Mesodermal cell (in vitro differentiated cells): Measurements from ENCODE around the gene TAS2R13. TPM values are rescaled to one million over a fixed set of nuclear protein-coding genes. Genes with fewer than 3 reads are reported as not detected.

Source experiments
- H3K27ac ChIP-seq: 2 replicates; pipeline ENCODE4 v1.7.0; 2013; ENCODE audit warnings: mild to moderate bottlenecking, low read depth, low read length, moderate library complexity; ENCODE audit not compliant: severe bottlenecking
- H3K36me3 ChIP-seq: 2 replicates; pipeline ENCODE4 v1.7.1; 2013; ENCODE audit warnings: mild to moderate bottlenecking, low read length, moderate library complexity; ENCODE audit not compliant: control insufficient read depth, insufficient read depth
- H3K4me1 ChIP-seq: one replicate; pipeline ENCODE4 v1.7.1; 2013; ENCODE audit warnings: mild to moderate bottlenecking, low read length; ENCODE audit not compliant: insufficient read depth, control insufficient read depth, poor library complexity, severe bottlenecking
- H3K4me3 ChIP-seq: 2 replicates; pipeline ENCODE4 v1.7.0; 2013; ENCODE audit warnings: low read length, control low read depth, mild to moderate bottlenecking; ENCODE audit not compliant: insufficient read depth, poor library complexity, severe bottlenecking; ENCODE audit errors: extremely low read depth
- H3K9me3 ChIP-seq: 2 replicates; pipeline ENCODE4 v1.7.1; 2013; ENCODE audit warnings: mild to moderate bottlenecking, low read length, moderate library complexity; ENCODE audit not compliant: control insufficient read depth
- WGBS, 2 experiments: methylation state at CpG; one replicate each; pipeline ENCODE4 v1.1.5; 2013; ENCODE audit warnings: missing lambda C conversion rate in 2 of 2; ENCODE audit not compliant: insufficient coverage in 2 of 2; 5-methylcytosine and 5-hydroxymethylcytosine counted together
- polyA plus RNA-seq, 2 experiments: library from polyadenylated mRNA; stranded (reverse); fragments of 50-300 nt; gene quantifications; one replicate each; pipeline ENCODE4 v1.2.3, GENCODE V29; 2013

TAS2R13 gene
- polyA plus RNA-seq (2013, experiment 1 of 2), result not detected
- not detected for polyA plus RNA-seq (2013, experiment 2 of 2)

- H3K4me1 ChIP-seq, result no peaks in the 10 kb centered on the region
- no peaks in the 10 kb centered on the region for H3K36me3 ChIP-seq
- peaks cover 9% of the 10 kb centered on the region for H3K9me3 ChIP-seq
- no peak within 1 kb of the TSS for H3K27ac ChIP-seq
- H3K4me3 ChIP-seq, result no peak within 1 kb of the TSS
- WGBS, 2 experiments, result no CpG with 5 or more reads among the region's 1 CpG
Observed at GRCh38 chr12:10909462-10909861, at the start of gene TAS2R13. TAS2R13 (minus strand) TSS chr12:10909562; CDS start chr12:10909298, 264 bp downstream.

GRCh38 chr12:10957741-10958140 is 48.4 kb upstream of the TAS2R13 start:
- Histone ChIP-seq H3K9me3 (no peaks in the 10 kb centered on the region), H3K4me3 (no peak overlapping the region), H3K4me1 (no peaks in the 10 kb centered on the region), H3K36me3 (no peaks in the 10 kb centered on the region), H3K27ac (no peak overlapping the region)

GRCh38 chr12:10956085-10956484 is 46.7 kb upstream of the TAS2R13 start:
- Histone ChIP-seq H3K9me3 (no peaks in the 10 kb centered on the region), H3K4me3 (no peak overlapping the region), H3K36me3 (no peaks in the 10 kb centered on the region), H3K27ac (no peak overlapping the region), H3K4me1 (no peaks in the 10 kb centered on the region)

- Histone ChIP-seq H3K4me1 (no peaks in the 10 kb centered on the region), H3K36me3 (no peaks in the 10 kb centered on the region), H3K4me3 (no peak overlapping the region), H3K27ac (no peak overlapping the region), H3K9me3 (no peaks in the 10 kb centered on the region)
- 92 to 95% methylated on average over 3 of the region's 4 CpGs for whole genome bisulfite sequencing, 2 experiments
Observed at GRCh38 chr12:10952645-10953044, 43.3 kb upstream of the TAS2R13 start.

- H3K36me3 ChIP-seq, result no peaks in the 10 kb centered on the region
- no peak overlapping the region for H3K4me3 ChIP-seq
- H3K4me1 ChIP-seq, result peaks cover 7% of the 10 kb centered on the region
- H3K9me3 ChIP-seq, result peaks cover 3% of the 10 kb centered on the region
- no peak overlapping the region for H3K27ac ChIP-seq
- WGBS, 2 experiments, result 90% methylated on average over 2 of the region's 2 CpGs; no CpG with 5 or more reads in 1 of the 2 experiments
Observed at GRCh38 chr12:10943167-10943566, 33.8 kb upstream of the TAS2R13 start.

GRCh38 chr12:10941916-10942607 is 32.7 kb upstream of the TAS2R13 start:
- H3K27ac ChIP-seq, result no peak overlapping the region

GRCh38 chr12:10941369-10941768 is 32.0 kb upstream of the TAS2R13 start:
- Histone ChIP-seq H3K9me3 (peaks cover 3% of the 10 kb centered on the region), H3K27ac (no peak overlapping the region), H3K4me1 (peaks cover 7% of the 10 kb centered on the region), H3K4me3 (no peak overlapping the region), H3K36me3 (no peaks in the 10 kb centered on the region)

More at GRCh38 chr12:10941916-10942607, 32.7 kb upstream of the TAS2R13 start:
- no peak overlapping the region for H3K4me3 ChIP-seq
- H3K4me1 ChIP-seq, result peaks cover 7% of the 10 kb centered on the region
- no peaks in the 10 kb centered on the region for H3K36me3 ChIP-seq
- peaks cover 3% of the 10 kb centered on the region for H3K9me3 ChIP-seq
- WGBS, 2 experiments, result 60 to 77% methylated on average over 2 to 3 of the region's 4 CpGs

GRCh38 chr12:10940389-10940788 is 31.0 kb upstream of the TAS2R13 start:
- Histone ChIP-seq H3K9me3 (peaks cover 3% of the 10 kb centered on the region), H3K4me3 (no peak overlapping the region), H3K27ac (no peak overlapping the region), H3K4me1 (peaks cover 7% of the 10 kb centered on the region), H3K36me3 (no peaks in the 10 kb centered on the region)
- WGBS, 2 experiments, result no CpG with 5 or more reads among the region's 2 CpGs

- no peaks in the 10 kb centered on the region for H3K36me3 ChIP-seq
- H3K9me3 ChIP-seq, result no peaks in the 10 kb centered on the region
- H3K27ac ChIP-seq, result no peak within 1 kb of the TSS
- no peak within 1 kb of the TSS for H3K4me3 ChIP-seq
- peaks cover 7% of the 10 kb centered on the region for H3K4me1 ChIP-seq
- 83% methylated on average over 1 of the region's 1 CpG; no CpG with 5 or more reads in 1 of the 2 experiments for WGBS, 2 experiments
Observed at GRCh38 chr12:10939163-10939562, 29.8 kb upstream of the TAS2R13 start, which contains the start of gene TAS2R14. TAS2R14 (minus strand) TSS chr12:10939263; CDS start chr12:10939207, 56 bp downstream.

- no peak overlapping the region for H3K27ac ChIP-seq
- no peaks in the 10 kb centered on the region for H3K9me3 ChIP-seq
- H3K4me1 ChIP-seq, result peaks cover 7% of the 10 kb centered on the region
- H3K4me3 ChIP-seq, result no peak overlapping the region
- 89% methylated on average over 1 of the region's 1 CpG; no CpG with 5 or more reads in 1 of the 2 experiments for WGBS, 2 experiments
- H3K36me3 ChIP-seq, result no peaks in the 10 kb centered on the region
Observed at GRCh38 chr12:10936506-10936905, 27.1 kb upstream of the TAS2R13 start.

GRCh38 chr12:10928746-10929286 is 19.5 kb upstream of the TAS2R13 start, which contains the start of gene PRH2:
PRH2 (plus strand) TSS chr12:10929236; CDS start chr12:10929274, 38 bp downstream.
- WGBS, 2 experiments, result 95 to 100% methylated on average over 2 to 5 of the region's 5 CpGs

More at GRCh38 chr12:10928746-10929286, 19.5 kb upstream of the TAS2R13 start, which contains the start of gene PRH2:
- H3K27ac ChIP-seq, result no peak within 1 kb of the TSS
- no peaks in the 10 kb centered on the region for H3K9me3 ChIP-seq
- peaks cover 3% of the 10 kb centered on the region for H3K36me3 ChIP-seq
- no peak within 1 kb of the TSS for H3K4me3 ChIP-seq
- H3K4me1 ChIP-seq, result no peaks in the 10 kb centered on the region
